Adrenal gland (tissue), 12 donors: ENCODE results near the gene KLHL14. TPM values are rescaled to one million over a fixed set of nuclear protein-coding genes. Genes with fewer than 3 reads are reported as not detected.

Source experiments
- DNase-seq, 7 donors: peaks; one replicate each; pipeline ENCODE4 v3.0.0-alpha.2; 2019 to 2020
- H3K27ac ChIP-seq, 5 donors: fragments of 200-600 bp; sonication (generic) in 4 of 5; 1 replicate in 3 of 5; 2 replicates in 2 of 5; pipeline versions ENCODE4 v1.5.1 to v1.8.0; 2016 to 2020; ENCODE audit warnings: mild to moderate bottlenecking in 1 of 5
- H3K27me3 ChIP-seq: fragments of 200-600 bp; 2 replicates; pipeline ENCODE4 v1.8.0; 2021
- H3K36me3 ChIP-seq, 2 donors: fragments of 200-600 bp; replicated peaks in 1 of 2; 1 replicate in 1 of 2; 2 replicates in 1 of 2; pipeline versions ENCODE4 v1.5.1 to v1.8.0; 2018 to 2022
- H3K4me1 ChIP-seq, 2 donors: fragments of 200-600 bp; replicated peaks in 1 of 2; 1 replicate in 1 of 2; 2 replicates in 1 of 2; pipeline versions ENCODE4 v1.5.1 to v1.8.0; 2018 to 2021
- H3K4me3 ChIP-seq, 4 donors: fragments of 200-600 bp; sonication (generic) in 3 of 4; one replicate each; pipeline ENCODE4 v1.5.1; 2016 to 2018
- H3K9me3 ChIP-seq, 3 donors: fragments of 200-600 bp; sonication (generic) in 1 of 3; replicated peaks in 1 of 3; 1 replicate in 2 of 3; 2 replicates in 1 of 3; pipeline versions ENCODE4 v1.5.1 to v1.8.0; 2016 to 2021
- POLR2A ChIP-seq, 2 donors: fragments of 450-650 bp; IDR thresholded peaks; one replicate each; pipeline ENCODE4 v1.6.1; 2017; ENCODE audit warnings: antibody characterized with exemption in 2 of 2, mild to moderate bottlenecking in 2 of 2, moderate library complexity in 1 of 2
- WGBS, 4 donors: extraction: QIAGEN DNeasy Blood & Tissue Kit in 2 of 4; methylation state at CpG; one replicate each; pipeline versions ENCODE4 v1.1.5 to v1.1.7; 2013 to 2017; 5-methylcytosine and 5-hydroxymethylcytosine counted together
- intact Hi-C, 2 donors: fragments of 100-400 bp; cut with DNase I; formaldehyde crosslinking; loops; one replicate each; pipeline versions ENCODE4 v1.14.1 to v1.15.0; 2022 to 2023
- polyA plus RNA-seq, 3 donors: library from polyadenylated mRNA; stranded (reverse); fragments of 200-250 nt in 2 of 3; fragments of 350-450 nt in 1 of 3; fragmentation: Illumina TruSeq in 1 of 3; extraction: RNeasy Lipid Tissue Mini Kit (QIAGEN cat#74804) in 1 of 3; gene quantifications; one replicate each; pipeline ENCODE4 v1.2.3, GENCODE V29; 2013 to 2014
- total RNA-seq, 9 donors: library from RNA; depleted of rRNA in 4 of 9; stranded (reverse); fragments of >200 nt in 4 of 9; fragments of 120-200 nt in 1 of 9; fragmentation: NEBNext Ultra II Directional in 1 of 9; extraction: Animal tissue kit (Norgen Biotek cat#: 25700) in 1 of 9; gene quantifications; one replicate each; pipeline versions ENCODE4 v1.1.0 to v1.2.4, GENCODE V29; 2013 to 2023
- TF ChIP-seq, protein P1 (sequence below), 6 experiments: fragments of 450-650 bp in 4 of 6; fragments of 200-600 bp in 2 of 6; sonication (generic) in 1 of 6; IDR thresholded peaks; 1 replicate in 5 of 6; 2 replicates in 1 of 6; pipeline versions ENCODE4 v1.5.1 to v1.8.0; 2016 to 2021; ENCODE audit warnings: antibody characterized with exemption in 6 of 6, mild to moderate bottlenecking in 2 of 6, moderate library complexity in 1 of 6
- donor health status: healthy with polysubstance abuse.
- donor health status: Bipolar disorder and iron deficiency.
- donor health status: DM: yes; HTN: yes; CAD: no.
- donor health status: DM: no; HTN: no; CAD: no.
- donor health status: DM: no; HTN: no; CAD: no.
- donor health status: DM: yes; HTN: yes; CAD: no.

KLHL14 gene
- total and polyA plus RNA-seq, 12 donors = 0.10 to 4.5 (median 0.32) TPM; not detected in 3

DNA sequence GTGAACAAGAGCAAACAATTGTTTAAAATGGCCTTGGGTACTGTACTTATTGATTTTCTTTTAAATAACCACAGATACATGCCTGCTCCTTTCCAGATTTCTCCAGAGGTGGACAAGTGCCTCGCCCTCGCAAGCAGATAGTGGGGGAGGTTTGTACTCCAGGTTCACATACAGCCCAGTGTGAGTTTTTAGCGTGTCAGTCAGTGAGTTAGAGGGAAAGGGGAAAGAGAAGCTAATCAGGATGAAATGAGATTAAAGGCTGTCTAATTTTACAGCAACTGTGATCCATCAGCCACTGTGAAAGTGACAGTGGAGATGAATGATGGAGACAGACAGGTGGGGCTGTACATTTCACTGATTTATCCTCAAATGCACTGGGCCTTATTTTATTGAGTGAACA is 74.7 kb downstream of the KLHL14 start:
- Histone ChIP-seq H3K27me3 (no peaks in the 10 kb centered on the region), H3K4me3 (no peak overlapping the region), H3K9me3 (no peaks in the 10 kb centered on the region), H3K27ac (no peak overlapping the region), H3K4me1 (no peaks in the 10 kb centered on the region), H3K36me3 (no peaks in the 10 kb centered on the region)
- TF ChIP-seq POLR2A (IDR thresholded peaks at IDR 0.05) = no peak
- TF ChIP-seq, protein P1, sequence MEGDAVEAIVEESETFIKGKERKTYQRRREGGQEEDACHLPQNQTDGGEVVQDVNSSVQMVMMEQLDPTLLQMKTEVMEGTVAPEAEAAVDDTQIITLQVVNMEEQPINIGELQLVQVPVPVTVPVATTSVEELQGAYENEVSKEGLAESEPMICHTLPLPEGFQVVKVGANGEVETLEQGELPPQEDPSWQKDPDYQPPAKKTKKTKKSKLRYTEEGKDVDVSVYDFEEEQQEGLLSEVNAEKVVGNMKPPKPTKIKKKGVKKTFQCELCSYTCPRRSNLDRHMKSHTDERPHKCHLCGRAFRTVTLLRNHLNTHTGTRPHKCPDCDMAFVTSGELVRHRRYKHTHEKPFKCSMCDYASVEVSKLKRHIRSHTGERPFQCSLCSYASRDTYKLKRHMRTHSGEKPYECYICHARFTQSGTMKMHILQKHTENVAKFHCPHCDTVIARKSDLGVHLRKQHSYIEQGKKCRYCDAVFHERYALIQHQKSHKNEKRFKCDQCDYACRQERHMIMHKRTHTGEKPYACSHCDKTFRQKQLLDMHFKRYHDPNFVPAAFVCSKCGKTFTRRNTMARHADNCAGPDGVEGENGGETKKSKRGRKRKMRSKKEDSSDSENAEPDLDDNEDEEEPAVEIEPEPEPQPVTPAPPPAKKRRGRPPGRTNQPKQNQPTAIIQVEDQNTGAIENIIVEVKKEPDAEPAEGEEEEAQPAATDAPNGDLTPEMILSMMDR (IDR thresholded peaks at IDR 0.05) = no peak
- WGBS, 4 donors = 78 to 81% (median 80%) methylated on average over 3 of the region's 3 CpGs
- DNase-seq = no peak
- intact Hi-C loops = no loop called here

DNA sequence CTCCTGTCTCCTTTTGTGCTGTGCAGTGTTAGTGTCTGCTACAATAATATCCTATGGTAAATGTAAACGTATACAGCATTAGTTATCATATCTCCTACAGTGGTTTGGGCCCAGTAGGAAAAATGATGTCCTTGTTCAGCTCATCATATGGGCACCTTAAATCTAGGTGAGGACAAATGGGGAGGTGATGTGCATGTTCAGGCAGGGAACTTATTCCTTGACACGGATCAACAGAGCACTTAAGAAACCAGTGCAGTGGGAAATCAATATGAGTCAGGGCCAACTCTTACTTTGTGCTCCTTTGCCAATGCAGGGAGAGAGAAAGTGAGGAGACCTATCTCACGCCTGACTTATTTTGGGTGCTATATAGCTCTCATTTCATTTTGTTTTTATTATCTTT is 76.4 kb downstream of the KLHL14 start:
- no peak for DNase-seq
- Histone ChIP-seq H3K4me3 (no peak overlapping the region), H3K27me3 (no peaks in the 10 kb centered on the region), H3K9me3 (no peaks in the 10 kb centered on the region), H3K36me3 (no peaks in the 10 kb centered on the region), H3K4me1 (no peaks in the 10 kb centered on the region), H3K27ac (no peak overlapping the region)
- TF ChIP-seq, protein P1 (IDR thresholded peaks at IDR 0.05) = no peak
- intact Hi-C loops = no loop called here
- 70 to 86% (median 84%) methylated on average over 3 of the region's 3 CpGs for WGBS, 4 donors

DNA sequence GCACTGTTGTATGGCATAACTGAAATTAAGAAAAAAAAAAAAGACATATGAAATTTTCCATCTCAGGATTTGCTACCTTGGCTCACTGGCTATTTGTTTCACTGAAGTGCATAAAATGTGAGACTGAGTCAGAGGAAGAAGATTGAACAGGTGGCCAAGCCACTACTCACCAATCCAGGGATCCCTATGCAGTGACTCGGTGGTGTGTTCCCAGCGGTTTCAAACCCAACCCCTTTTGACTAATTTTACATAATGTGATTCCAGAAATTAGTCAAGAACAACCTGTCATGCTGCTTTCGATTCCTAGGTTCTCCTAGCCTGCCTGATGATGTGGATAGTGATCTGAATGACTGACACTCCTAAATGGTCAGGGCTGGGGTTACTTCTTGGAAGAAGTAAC is 77.3 kb downstream of the KLHL14 start:
- Histone ChIP-seq H3K27ac (no peak overlapping the region), H3K4me3 (no peak overlapping the region), H3K36me3 (no peaks in the 10 kb centered on the region), H3K9me3 (no peaks in the 10 kb centered on the region), H3K4me1 (no peaks in the 10 kb centered on the region), H3K27me3 (no peaks in the 10 kb centered on the region)
- no peak for DNase-seq
- intact Hi-C loops = no loop called here
- WGBS, 4 donors = 71 to 86% (median 85%) methylated on average over 3 of the region's 3 CpGs
- TF ChIP-seq, protein P1 (IDR thresholded peaks at IDR 0.05) = no peak
- TF ChIP-seq POLR2A (IDR thresholded peaks at IDR 0.05) = no peak

DNA sequence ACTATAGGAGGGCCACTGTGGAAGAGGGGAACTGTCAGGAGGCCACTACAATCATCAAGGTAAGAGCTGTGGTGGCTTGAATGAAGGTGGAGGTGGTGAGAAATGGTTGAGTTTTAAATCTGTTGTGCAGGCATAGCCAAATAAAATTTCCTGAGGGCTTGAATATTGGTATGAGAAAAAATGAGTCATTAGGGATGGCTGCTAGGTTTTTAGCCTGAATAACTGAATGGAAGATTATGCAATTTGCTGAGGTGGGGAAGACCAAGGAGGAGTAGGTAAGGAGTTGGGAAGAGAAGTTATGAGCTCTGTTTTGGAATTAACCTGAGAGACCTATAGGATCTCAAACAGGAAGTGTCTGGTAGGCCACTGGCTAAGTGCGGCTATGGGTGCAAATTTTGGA is 84.0 kb downstream of the KLHL14 start:
- Histone ChIP-seq H3K9me3 (no peaks in the 10 kb centered on the region), H3K27me3 (no peaks in the 10 kb centered on the region), H3K36me3 (no peaks in the 10 kb centered on the region), H3K4me3 (no peak overlapping the region), H3K27ac (no peak overlapping the region), H3K4me1 (no peaks in the 10 kb centered on the region)
- intact Hi-C loops = no loop called here
- no peak for DNase-seq
- TF ChIP-seq, protein P1 (IDR thresholded peaks at IDR 0.05) = no peak
- TF ChIP-seq POLR2A (IDR thresholded peaks at IDR 0.05) = no peak
- WGBS, 4 donors = 92 to 97% (median 95%) methylated on average over 1 of the region's 1 CpG
